Nephron (organoid): ENCODE measurements around the gene CAPNS1.

Experiments used
- H3K27ac Mint-ChIP-seq, 3 experiments: 2 replicates each; pipeline ENCODE4 v1.8.0; 2020; ENCODE audit warnings: mixed read lengths in 3 of 3, mild to moderate bottlenecking in 2 of 3, moderate library complexity in 1 of 3
- H3K27me3 Mint-ChIP-seq: 2 replicates; pipeline ENCODE4 v1.8.0; 2021; ENCODE audit warnings: low read depth, mild to moderate bottlenecking, moderate library complexity, mixed read lengths
- H3K36me3 Mint-ChIP-seq: 2 replicates; pipeline ENCODE4 v1.8.0; 2020; ENCODE audit warnings: low read depth, mixed read lengths
- H3K4me1 Mint-ChIP-seq: 2 replicates; pipeline ENCODE4 v1.8.0; 2020; ENCODE audit warnings: mixed read lengths
- H3K4me3 Mint-ChIP-seq, 3 experiments: 2 replicates each; pipeline ENCODE4 v1.8.0; 2020; ENCODE audit warnings: mild to moderate bottlenecking in 3 of 3, mixed read lengths in 3 of 3, moderate library complexity in 2 of 3
- H3K9me3 Mint-ChIP-seq: 2 replicates; pipeline ENCODE4 v1.8.0; 2020; ENCODE audit warnings: mixed read lengths
- TF ChIP-seq, protein P1 (sequence below), 3 experiments: fragments of 200-600 bp; sonication (generic); IDR thresholded peaks; one replicate each; pipeline ENCODE4 v1.5.0; 2021; ENCODE audit warnings: antibody characterized with exemption in 3 of 3; ENCODE audit not compliant: unreplicated experiment in 3 of 3

CAPNS1 gene

DNA sequence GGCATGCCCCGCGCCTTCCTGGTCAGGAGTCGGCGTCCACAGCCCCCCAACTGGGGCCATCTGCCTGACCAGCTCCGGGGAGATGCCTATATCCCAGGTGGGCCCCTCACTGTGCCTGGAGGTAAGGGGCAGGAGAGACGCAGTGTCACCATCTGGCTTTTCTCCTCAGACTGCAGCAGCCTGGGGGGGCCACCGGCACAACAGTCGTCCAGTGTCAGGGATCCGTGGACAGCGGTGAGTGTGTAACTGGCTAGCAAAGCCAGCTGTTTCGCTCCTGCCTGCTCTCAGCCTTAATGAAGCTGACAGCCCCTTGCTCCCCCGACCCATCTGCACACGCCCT is 28.7 kb upstream of the CAPNS1 start:
- TF ChIP-seq, protein P1, sequence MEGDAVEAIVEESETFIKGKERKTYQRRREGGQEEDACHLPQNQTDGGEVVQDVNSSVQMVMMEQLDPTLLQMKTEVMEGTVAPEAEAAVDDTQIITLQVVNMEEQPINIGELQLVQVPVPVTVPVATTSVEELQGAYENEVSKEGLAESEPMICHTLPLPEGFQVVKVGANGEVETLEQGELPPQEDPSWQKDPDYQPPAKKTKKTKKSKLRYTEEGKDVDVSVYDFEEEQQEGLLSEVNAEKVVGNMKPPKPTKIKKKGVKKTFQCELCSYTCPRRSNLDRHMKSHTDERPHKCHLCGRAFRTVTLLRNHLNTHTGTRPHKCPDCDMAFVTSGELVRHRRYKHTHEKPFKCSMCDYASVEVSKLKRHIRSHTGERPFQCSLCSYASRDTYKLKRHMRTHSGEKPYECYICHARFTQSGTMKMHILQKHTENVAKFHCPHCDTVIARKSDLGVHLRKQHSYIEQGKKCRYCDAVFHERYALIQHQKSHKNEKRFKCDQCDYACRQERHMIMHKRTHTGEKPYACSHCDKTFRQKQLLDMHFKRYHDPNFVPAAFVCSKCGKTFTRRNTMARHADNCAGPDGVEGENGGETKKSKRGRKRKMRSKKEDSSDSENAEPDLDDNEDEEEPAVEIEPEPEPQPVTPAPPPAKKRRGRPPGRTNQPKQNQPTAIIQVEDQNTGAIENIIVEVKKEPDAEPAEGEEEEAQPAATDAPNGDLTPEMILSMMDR (IDR thresholded peaks at IDR 0.05; ENCODE audit: unreplicated experiment in 3 of 3) = no peak
- peaks cover 19% of the 10 kb centered on the region for H3K4me1 Mint-ChIP-seq
- H3K36me3 Mint-ChIP-seq = peaks cover 28% of the 10 kb centered on the region
- no peak overlapping the region for H3K4me3 Mint-ChIP-seq
- H3K27ac Mint-ChIP-seq = no peak overlapping the region
- no peaks in the 10 kb centered on the region for H3K9me3 Mint-ChIP-seq
- no peaks in the 10 kb centered on the region for H3K27me3 Mint-ChIP-seq

DNA sequence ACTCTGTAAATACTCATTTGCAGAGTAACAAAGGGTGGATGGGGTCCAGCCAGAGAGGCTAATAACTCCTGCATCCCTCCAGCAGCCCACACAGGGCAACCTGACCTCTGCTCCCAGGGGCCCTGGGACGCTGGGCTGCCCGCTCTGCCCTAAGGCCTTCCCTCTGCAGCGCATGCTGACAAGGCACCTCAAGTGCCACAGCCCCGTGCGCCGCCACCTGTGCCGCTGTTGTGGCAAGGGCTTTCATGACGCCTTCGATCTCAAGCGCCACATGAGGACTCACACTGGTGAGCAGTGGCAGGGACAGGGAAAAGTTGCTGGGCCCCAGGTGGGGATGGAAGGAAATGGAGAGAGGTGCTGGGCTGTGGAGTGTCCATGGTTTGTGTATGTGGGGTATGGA is 27.2 kb upstream of the CAPNS1 start:
- H3K4me1 Mint-ChIP-seq = peaks cover 19% of the 10 kb centered on the region
- TF ChIP-seq, protein P1 (IDR thresholded peaks at IDR 0.05; ENCODE audit: unreplicated experiment in 3 of 3) = no peak
- peak overlapping the region; percentile 78 to 96 (median 88) for H3K4me3 Mint-ChIP-seq

DNA sequence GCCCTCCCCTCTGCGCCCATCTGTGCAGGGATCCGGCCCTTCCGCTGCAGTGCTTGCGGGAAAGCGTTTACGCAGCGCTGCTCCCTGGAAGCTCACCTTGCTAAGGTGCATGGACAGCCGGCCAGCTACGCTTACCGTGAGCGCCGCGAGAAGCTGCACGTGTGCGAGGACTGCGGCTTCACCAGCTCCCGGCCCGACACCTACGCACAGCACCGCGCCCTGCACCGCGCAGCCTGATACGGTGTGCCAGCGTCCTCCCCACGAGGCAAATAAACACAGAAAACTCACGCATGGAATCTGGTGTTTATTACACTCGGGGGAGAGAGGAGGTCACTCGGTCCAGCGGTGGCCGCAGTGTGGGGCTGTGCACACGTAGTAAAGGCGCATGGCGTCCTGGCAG is 26.4 kb upstream of the CAPNS1 start:
- Mint-ChIP-seq H3K27me3 (no peaks in the 10 kb centered on the region), H3K4me3 (peak overlapping the region; percentile 88 to 96 (median 92)), H3K9me3 (no peaks in the 10 kb centered on the region), H3K4me1 (peaks cover 19% of the 10 kb centered on the region), H3K27ac (peak overlapping the region; percentile 73 to 93 (median 83)), H3K36me3 (peaks cover 36% of the 10 kb centered on the region)
- TF ChIP-seq, protein P1 (IDR thresholded peaks at IDR 0.05; ENCODE audit: unreplicated experiment in 3 of 3) = no peak

More for the DNA sequence above, 27.2 kb upstream of the CAPNS1 start:
- Mint-ChIP-seq H3K27me3 (no peaks in the 10 kb centered on the region), H3K9me3 (no peaks in the 10 kb centered on the region), H3K27ac (no peak overlapping the region), H3K36me3 (peaks cover 33% of the 10 kb centered on the region)

DNA sequence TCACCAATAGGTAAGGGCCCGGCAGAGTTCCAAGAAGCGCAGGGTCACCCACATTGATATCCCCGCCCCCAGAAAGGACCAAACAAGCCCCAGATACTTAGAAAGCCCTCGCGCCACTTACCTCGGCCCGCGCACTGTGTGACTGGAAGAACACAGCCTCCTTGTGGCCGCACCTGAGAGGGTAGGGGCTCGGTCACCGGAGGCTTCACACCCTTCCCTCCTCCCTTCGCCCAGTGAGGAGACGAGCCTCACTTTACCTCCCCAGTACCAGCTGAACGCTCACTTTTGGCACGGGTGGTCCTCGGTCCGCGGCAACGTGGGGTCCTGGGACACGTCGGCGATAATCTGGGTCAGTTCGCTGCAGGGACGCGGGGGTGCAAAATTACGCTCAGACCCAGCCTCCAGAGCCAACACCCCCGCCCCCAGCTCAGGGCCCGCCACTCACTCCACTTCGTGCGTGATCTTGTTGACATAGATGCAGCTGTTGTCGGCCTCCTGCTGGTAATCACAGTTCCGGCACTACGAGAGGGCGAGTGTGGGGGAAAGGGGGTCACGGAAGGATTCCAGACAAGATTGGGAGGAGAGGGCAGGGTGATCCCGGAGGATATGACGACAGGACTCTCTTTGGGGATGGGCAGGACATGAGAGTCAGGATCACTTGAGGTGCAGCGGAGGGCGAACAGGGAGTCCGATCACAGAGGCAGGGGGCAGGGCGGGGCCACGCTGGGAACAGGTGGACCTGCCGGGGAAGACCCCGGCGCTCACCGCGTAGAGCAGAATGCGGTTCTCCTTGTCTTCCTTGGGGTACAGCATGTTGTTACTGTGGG is 25.8 kb upstream of the CAPNS1 start:
- Mint-ChIP-seq H3K36me3 (peaks cover 40% of the 10 kb centered on the region), H3K4me3 (peak overlapping the region; percentile 88 to 96 (median 92)), H3K27ac (peak overlapping the region; percentile 83 to 93 (median 83)), H3K4me1 (peaks cover 19% of the 10 kb centered on the region), H3K9me3 (no peaks in the 10 kb centered on the region), H3K27me3 (no peaks in the 10 kb centered on the region)
- TF ChIP-seq, protein P1 (IDR thresholded peaks at IDR 0.05; ENCODE audit: unreplicated experiment in 3 of 3) = peak in 1 of 3 experiments; percentile 8

DNA sequence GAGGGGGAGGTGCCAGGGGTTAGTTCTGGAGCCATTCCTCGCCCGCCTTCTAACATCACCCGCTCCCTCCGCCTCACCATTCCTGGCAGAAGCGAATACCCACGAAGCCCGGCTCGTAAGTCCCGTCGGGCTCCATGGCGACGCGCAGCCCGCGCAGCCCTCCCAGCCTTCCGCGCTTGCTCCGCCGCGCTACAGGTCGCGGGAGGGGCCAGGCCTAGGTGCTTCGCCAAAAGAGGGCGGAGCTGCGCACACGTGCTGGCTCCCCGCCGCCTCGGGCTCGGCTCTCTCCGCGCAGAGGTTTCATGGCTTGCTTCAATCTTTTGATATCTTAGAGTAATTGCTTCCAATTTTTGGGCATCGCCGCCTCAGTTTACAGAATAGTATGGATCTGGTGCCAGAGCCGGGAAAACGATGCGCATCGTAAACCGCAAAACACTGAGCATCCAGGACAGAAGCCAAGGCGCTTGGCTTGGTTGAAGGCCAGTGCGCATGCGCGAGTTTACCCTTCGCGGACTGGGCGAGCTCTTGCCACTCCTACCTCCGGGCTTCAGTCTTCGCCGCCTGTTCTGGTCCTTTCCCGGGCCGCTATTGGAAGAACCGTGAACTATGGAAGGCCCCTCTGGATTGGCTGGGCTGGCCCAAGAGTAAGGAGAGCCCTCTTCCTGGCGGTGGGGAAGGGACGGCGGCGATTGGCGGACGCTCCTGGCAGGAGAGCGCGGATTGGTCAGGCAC is 25.0 kb upstream of the CAPNS1 start, which contains the start of gene POLR2I:
Gene POLR2I (minus strand): TSS at position 155 of the 732 bp plus-strand sequence. CDS start 19 bp downstream, at position 136.
- peaks cover 19% of the 10 kb centered on the region for H3K4me1 Mint-ChIP-seq
- peak within 1 kb of the TSS; percentile 88 to 96 (median 92) for H3K4me3 Mint-ChIP-seq
- peaks cover 45% of the 10 kb centered on the region for H3K36me3 Mint-ChIP-seq
- no peaks in the 10 kb centered on the region for H3K9me3 Mint-ChIP-seq
- H3K27ac Mint-ChIP-seq = peak within 1 kb of the TSS; percentile 83 to 93 (median 83)
- no peaks in the 10 kb centered on the region for H3K27me3 Mint-ChIP-seq
- TF ChIP-seq, protein P1 (IDR thresholded peaks at IDR 0.05; ENCODE audit: unreplicated experiment in 3 of 3) = no peak
